HG03060 (cell line): ENCODE results near the gene LPCAT3.

ENCODE experiments used
- ATAC-seq: cut with Tn5 transposase; IDR thresholded peaks from one replicate; pipeline ENCODE4 v1.9.1; 2021; ENCODE audit warnings: low read depth, moderate number of reproducible peaks; ENCODE audit not compliant: unreplicated experiment

The LPCAT3 gene

GRCh38 chr12:7004840-7005239, 13.4 kb downstream of the LPCAT3 start:
- ATAC-seq = no peak

GRCh38 chr12:7004287-7004803, 13.9 kb downstream of the LPCAT3 start:
- ATAC-seq = no peak

GRCh38 chr12:7001921-7002591, 16.2 kb downstream of the LPCAT3 start:
- ATAC-seq = no peak

DNA sequence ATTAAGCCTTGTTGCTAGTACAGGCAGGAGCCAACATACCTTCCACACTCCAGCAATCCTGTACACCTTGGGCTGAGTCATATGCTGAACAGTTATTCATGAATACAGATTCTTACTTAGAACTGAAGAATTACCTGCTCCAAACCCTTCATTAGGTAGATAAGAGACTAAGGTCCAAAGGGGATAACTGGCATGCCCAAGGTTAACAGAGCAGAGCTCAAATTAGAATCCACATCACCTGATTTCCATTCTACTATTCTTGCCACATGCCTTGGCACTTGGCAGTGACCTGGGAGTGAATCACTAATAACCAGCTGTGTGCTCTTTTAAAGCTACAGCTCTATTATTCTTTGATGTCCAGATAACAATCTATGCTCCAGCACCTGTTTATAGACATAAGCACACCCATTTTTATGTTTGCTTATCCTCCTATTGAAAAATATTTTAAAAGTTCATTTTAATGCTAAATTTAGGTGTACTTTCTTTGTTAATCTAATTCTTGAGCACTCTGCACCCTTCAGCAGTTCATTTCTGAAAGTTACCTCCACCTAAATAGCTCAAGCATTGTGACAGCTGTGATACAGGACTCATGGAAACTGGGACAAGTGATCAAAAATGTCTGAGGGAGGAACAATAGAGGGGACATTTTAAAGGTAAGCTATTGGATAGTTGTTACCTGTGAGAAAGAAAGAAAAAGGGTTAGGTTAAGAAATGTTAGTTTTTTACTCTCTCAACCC, 19.4 kb downstream of the LPCAT3 start:
- ATAC-seq = no peak

DNA sequence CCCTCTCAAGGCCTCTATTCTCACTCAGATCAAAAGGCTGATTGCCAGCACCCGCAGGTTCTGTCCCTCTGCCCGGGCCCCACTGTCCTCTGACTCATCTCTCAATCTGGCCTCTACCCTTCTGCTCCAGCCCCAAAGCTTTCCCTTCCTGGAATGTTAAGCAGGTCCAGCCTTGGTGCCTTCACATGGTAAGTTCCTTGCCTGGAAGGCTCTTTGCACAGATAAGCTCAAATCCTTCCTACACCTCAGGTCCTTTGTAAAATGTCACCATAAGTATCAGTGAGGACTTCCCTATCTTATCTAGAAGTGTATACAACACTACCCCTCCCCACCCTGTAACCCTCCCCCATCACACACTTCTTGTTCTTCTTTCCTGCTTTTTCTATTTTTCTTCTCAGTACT, 22.2 kb downstream of the LPCAT3 start:
- ATAC-seq = no peak

GRCh38 chr12:6987956-6988553, 30.2 kb downstream of the LPCAT3 start:
- no peak for ATAC-seq

GRCh38 chr12:6982532-6982931, 35.7 kb downstream of the LPCAT3 start:
- no peak for ATAC-seq

GRCh38 chr12:6981152-6982052, 36.9 kb downstream of the LPCAT3 start:
- no peak for ATAC-seq

DNA sequence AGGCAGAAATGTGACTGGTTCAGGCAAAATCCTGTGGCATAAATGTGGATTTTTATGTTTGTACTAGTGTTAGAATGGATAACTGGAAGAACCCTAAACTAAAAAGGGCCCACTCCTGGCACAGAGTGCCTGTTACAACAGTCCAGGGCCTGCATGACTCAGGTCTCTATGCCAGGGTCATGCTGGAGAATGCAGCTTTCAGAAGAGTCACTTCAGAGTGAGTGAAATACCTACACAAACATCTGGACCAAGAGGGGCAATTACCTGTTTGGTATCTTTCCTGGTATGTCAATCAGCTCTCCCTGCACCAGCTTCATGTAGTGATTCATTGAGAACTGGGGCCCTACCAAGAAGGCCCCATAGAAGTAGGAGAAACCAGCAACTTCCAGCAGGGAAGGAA, 37.5 kb downstream of the LPCAT3 start:
- ATAC-seq = no peak

- ATAC-seq = no peak
Observed at GRCh38 chr12:6980075-6980474, 38.2 kb downstream of the LPCAT3 start.

- ATAC-seq = no peak
Observed at GRCh38 chr12:6979453-6979852, 38.8 kb downstream of the LPCAT3 start.

- ATAC-seq = no peak
Observed at GRCh38 chr12:6979021-6979420, 39.3 kb downstream of the LPCAT3 start.

- ATAC-seq = no peak
Observed at GRCh38 chr12:6978611-6979011, 39.7 kb downstream of the LPCAT3 start.

GRCh38 chr12:6978188-6978587, 40.1 kb downstream of the LPCAT3 start:
- no peak for ATAC-seq

GRCh38 chr12:6977653-6978052, 40.6 kb downstream of the LPCAT3 start:
- ATAC-seq = no peak

- ATAC-seq = no peak
Observed at GRCh38 chr12:6975297-6976032, 42.8 kb downstream of the LPCAT3 start.

DNA sequence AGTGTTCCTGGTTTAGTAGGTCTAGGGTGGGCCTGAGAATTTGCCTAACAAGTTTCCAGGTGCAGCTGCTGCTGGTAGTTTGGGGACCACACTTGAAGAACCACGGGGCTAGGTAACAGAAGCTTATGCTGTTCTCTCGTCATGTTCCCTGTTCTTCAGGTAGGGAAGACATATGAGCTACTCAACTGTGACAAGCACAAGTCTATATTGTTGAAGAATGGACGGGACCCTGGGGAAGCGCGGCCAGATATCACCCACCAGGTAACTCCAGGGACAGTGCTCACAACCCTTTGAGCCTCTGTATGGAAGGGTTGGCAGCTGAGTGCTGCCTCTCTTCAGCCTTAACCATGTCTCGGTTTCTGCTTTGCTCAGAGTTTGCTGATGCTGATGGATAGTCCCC, 44.1 kb downstream of the LPCAT3 start:
- no peak for ATAC-seq

GRCh38 chr12:6970096-6970527, 48.2 kb downstream of the LPCAT3 start:
- ATAC-seq = peak; percentile 3

DNA sequence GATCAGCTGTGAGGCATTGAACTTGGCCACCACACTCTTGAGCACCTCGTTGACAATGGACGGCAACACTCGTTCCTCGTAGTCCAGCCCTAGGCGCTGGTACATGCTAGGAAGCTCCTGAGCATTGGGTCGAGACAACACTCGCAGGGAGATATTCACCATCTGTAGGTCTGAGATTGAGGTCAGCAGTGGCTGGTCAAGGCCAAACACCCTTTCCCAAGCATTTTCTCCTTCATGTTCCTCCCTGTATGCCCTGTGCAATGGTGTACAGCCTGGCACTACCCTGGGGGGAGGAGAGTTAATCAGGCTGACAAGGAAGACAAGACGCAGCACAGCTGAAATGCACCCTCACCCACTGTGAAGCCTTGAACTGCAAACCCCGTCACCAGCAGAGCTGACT, 49.9 kb downstream of the LPCAT3 start:
- ATAC-seq = no peak

DNA sequence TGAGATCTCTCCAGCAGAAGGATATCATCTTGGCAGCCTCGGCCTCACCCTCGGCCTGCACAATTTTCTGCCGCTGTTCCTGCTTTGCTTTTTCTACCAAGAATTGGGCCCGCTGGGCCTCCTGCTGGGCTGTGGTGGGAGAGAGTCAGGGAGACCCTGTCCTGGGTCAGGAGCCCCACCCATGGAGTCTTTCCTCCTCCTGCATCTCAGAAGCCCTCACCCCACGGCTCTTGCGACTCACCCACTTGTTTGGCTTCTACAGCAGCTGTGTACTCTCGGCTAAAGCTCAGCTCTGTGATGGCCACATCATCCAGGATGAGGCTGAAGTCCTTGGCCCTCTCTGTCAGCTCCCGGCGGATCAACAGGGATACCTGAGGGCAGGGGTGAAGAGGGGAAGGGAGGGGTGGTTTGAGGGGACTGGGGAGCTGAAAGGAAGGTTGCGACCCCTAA, 50.6 kb downstream of the LPCAT3 start:
- no peak for ATAC-seq
